ENCODE data around the gene RAB38. TPM values are rescaled to one million over a fixed set of nuclear protein-coding genes. Genes with fewer than 3 reads are reported as not detected.

RAB38 gene
- polyA plus RNA-seq, 1 donor from 2014 or later: not detected

GRCh38 chr11:88179141-88179540 is 3.9 kb upstream of the RAB38 start:
- TF ChIP-seq EP300 (conservative IDR thresholded peaks at IDR 0.05; ENCODE audit: poor library complexity, severe bottlenecking) (no peak), SMC3 (conservative IDR thresholded peaks at IDR 0.05; ENCODE audit: poor library complexity) (no peak), MXI1 (conservative IDR thresholded peaks at IDR 0.05; ENCODE audit: poor library complexity, severe bottlenecking) (no peak), POLR2AphosphoS5 (IDR thresholded peaks at IDR 0.05) (no peak), REST (IDR thresholded peaks at IDR 0.05; ENCODE audit: borderline replicate concordance) (no peak), RAD21 (conservative IDR thresholded peaks at IDR 0.05) (no peak), EZH2 (IDR thresholded peaks at IDR 0.05; ENCODE audit: borderline replicate concordance, insufficient read depth, low read length, poor library complexity, severe bottlenecking) (no peak), CTCF (IDR thresholded peaks at IDR 0.05; ENCODE audit: poor library complexity, severe bottlenecking) (no peak), TAF1 (IDR thresholded peaks at IDR 0.05; ENCODE audit: low read depth) (no peak)
- H3K9me2 ChIP-seq (ENCODE audit: insufficient read depth, low read length): no peaks in the 10 kb centered on the region
- peaks cover 14% of the 10 kb centered on the region for H3K27me3 ChIP-seq (ENCODE audit: insufficient read depth, low read depth, low read length)
- H3K4me3 ChIP-seq (ENCODE audit: low read length): no peak overlapping the region
- H3K79me2 ChIP-seq (replicated peaks; ENCODE audit: insufficient read depth, low read length): no peaks in the 10 kb centered on the region
- no peaks in the 10 kb centered on the region for H4K20me1 ChIP-seq (ENCODE audit: insufficient read depth)
- no peaks in the 10 kb centered on the region for H3K9me3 ChIP-seq (ENCODE audit: low read length)
- H3F3A ChIP-seq (ENCODE audit: insufficient read depth, low read length, poor library complexity, severe bottlenecking): no peaks in the 10 kb centered on the region
- H3K36me3 ChIP-seq (ENCODE audit: insufficient read depth, low read length): no peaks in the 10 kb centered on the region
- no peak overlapping the region for H2AFZ ChIP-seq (ENCODE audit: low read depth, low read length)
- no peak overlapping the region for H3K4me2 ChIP-seq (ENCODE audit: low read length)
- no peak overlapping the region for H3K27ac ChIP-seq (ENCODE audit: low read length)
- no peak overlapping the region for H3K9ac ChIP-seq (ENCODE audit: low read length)

- TF ChIP-seq EZH2 (IDR thresholded peaks at IDR 0.05; ENCODE audit: borderline replicate concordance, insufficient read depth, low read length, poor library complexity, severe bottlenecking) (no peak), CTCF (IDR thresholded peaks at IDR 0.05; ENCODE audit: poor library complexity, severe bottlenecking) (no peak), REST (IDR thresholded peaks at IDR 0.05; ENCODE audit: borderline replicate concordance) (no peak), SMC3 (conservative IDR thresholded peaks at IDR 0.05; ENCODE audit: poor library complexity) (no peak), RAD21 (conservative IDR thresholded peaks at IDR 0.05) (no peak), TAF1 (IDR thresholded peaks at IDR 0.05; ENCODE audit: low read depth) (no peak), EP300 (conservative IDR thresholded peaks at IDR 0.05; ENCODE audit: poor library complexity, severe bottlenecking) (no peak), MXI1 (conservative IDR thresholded peaks at IDR 0.05; ENCODE audit: poor library complexity, severe bottlenecking) (no peak), POLR2AphosphoS5 (IDR thresholded peaks at IDR 0.05) (no peak)
- no peaks in the 10 kb centered on the region for H3K79me2 ChIP-seq (replicated peaks; ENCODE audit: insufficient read depth, low read length)
Observed at GRCh38 chr11:88178191-88178590, 2.9 kb upstream of the RAB38 start.

More at GRCh38 chr11:88178191-88178590, 2.9 kb upstream of the RAB38 start:
- no peaks in the 10 kb centered on the region for H3F3A ChIP-seq (ENCODE audit: insufficient read depth, low read length, poor library complexity, severe bottlenecking)
- no peaks in the 10 kb centered on the region for H3K9me2 ChIP-seq (ENCODE audit: insufficient read depth, low read length)
- H3K4me2 ChIP-seq (ENCODE audit: low read length): no peak overlapping the region
- H2AFZ ChIP-seq (ENCODE audit: low read depth, low read length): no peak overlapping the region
- H4K20me1 ChIP-seq (ENCODE audit: insufficient read depth): no peaks in the 10 kb centered on the region
- H3K9me3 ChIP-seq (ENCODE audit: low read length): no peaks in the 10 kb centered on the region
- no peak overlapping the region for H3K9ac ChIP-seq (ENCODE audit: low read length)
- H3K36me3 ChIP-seq (ENCODE audit: insufficient read depth, low read length): no peaks in the 10 kb centered on the region
- no peak overlapping the region for H3K27ac ChIP-seq (ENCODE audit: low read length)
- H3K4me3 ChIP-seq (ENCODE audit: low read length): no peak overlapping the region
- peaks cover 14% of the 10 kb centered on the region for H3K27me3 ChIP-seq (ENCODE audit: insufficient read depth, low read depth, low read length)

All from neural cell (in vitro differentiated cells).